OCI-LY3 (cell line): ENCODE measurements around the gene SCN2B.
A peak's percentile ranks its signal among the peaks of the same experiment; 100 is the strongest.

Experiments
- H2AFZ ChIP-seq: fragments of 200-600, 300-600 bp; shearing (Covaris generic); 2 replicates; pipeline ENCODE4 v1.6.0; 2014; ENCODE audit warnings: antibody characterized with exemption, low read depth, low read length
- H3K27ac ChIP-seq: fragments of 200-600, 300-600 bp; sonication (generic); 2 replicates; pipeline ENCODE4 v1.5.1; 2014; ENCODE audit warnings: mild to moderate bottlenecking, low read length, moderate library complexity, mixed read lengths
- H3K27me3 ChIP-seq: fragments of 200-600, 300-600 bp; sonication (generic); 2 replicates; pipeline ENCODE4 v1.6.1; 2014; ENCODE audit warnings: low read depth, low read length, mixed read lengths
- H3K36me3 ChIP-seq: fragments of 200-600, 300-600 bp; sonication (generic); replicated peaks from 2 replicates; pipeline ENCODE3; 2014; ENCODE audit warnings: low read depth, low read length, mixed read lengths
- H3K4me1 ChIP-seq: fragments of 300-600, 200-600 bp; sonication (generic); 2 replicates; pipeline ENCODE4 v1.6.1; 2014; ENCODE audit warnings: low read length, mixed read lengths
- H3K4me2 ChIP-seq: fragments of 200-600, 300-600 bp; sonication (generic); 2 replicates; pipeline ENCODE4 v1.6.1; 2014; ENCODE audit warnings: low read length, mixed read lengths
- H3K4me3 ChIP-seq: fragments of 300-600, 200-600 bp; sonication (generic); 2 replicates; pipeline ENCODE4 v1.5.1; 2014; ENCODE audit warnings: antibody characterized with exemption, mild to moderate bottlenecking, low read length, moderate library complexity
- H3K79me2 ChIP-seq: fragments of 300-600, 200-600 bp; shearing (Covaris generic); 2 replicates; pipeline ENCODE4 v1.6.1; 2014; ENCODE audit warnings: mild to moderate bottlenecking, low read length, mixed read lengths
- H3K9ac ChIP-seq: fragments of 300-600, 200-600 bp; shearing (Covaris generic); 2 replicates; pipeline ENCODE4 v1.6.0; 2014; ENCODE audit warnings: mild to moderate bottlenecking, low read length, moderate library complexity
- H3K9me3 ChIP-seq: fragments of 200-600, 300-600 bp; shearing (Covaris generic); 2 replicates; pipeline ENCODE4 v1.6.1; 2014; ENCODE audit warnings: low read length, mixed read lengths; ENCODE audit not compliant: insufficient read depth
- H4K20me1 ChIP-seq: fragments of 200-600, 300-600 bp; sonication (generic); 2 replicates; pipeline ENCODE4 v1.6.1; 2016; ENCODE audit warnings: low read length, mixed read lengths; ENCODE audit not compliant: insufficient read depth
- CTCF ChIP-seq: fragments of 200-600, 300-600 bp; sonication (generic); IDR thresholded peaks from 2 replicates; pipeline ENCODE4 v1.5.1; 2014; ENCODE audit warnings: antibody characterized with exemption, low read length, low read depth
- EZH2phosphoT487 ChIP-seq: fragments of 200-600 bp; shearing (Covaris generic); IDR thresholded peaks from 2 replicates; pipeline ENCODE4 v1.6.1; 2018; ENCODE audit warnings: antibody characterized with exemption, mixed run types, low read depth

The SCN2B gene

GRCh38 chr11:118147502-118147901, 28.9 kb downstream of the SCN2B start:
- Histone ChIP-seq H3K79me2 (no peaks in the 10 kb centered on the region), H3K9ac (no peak overlapping the region), H3K9me3 (no peaks in the 10 kb centered on the region), H3K27me3 (peaks cover 14% of the 10 kb centered on the region), H3K4me1 (peaks cover 13% of the 10 kb centered on the region; the same call in 1 of the 2 replicates), H3K4me3 (no peak overlapping the region), H3K4me2 (no peak overlapping the region; the same call in 1 of the 2 replicates), H4K20me1 (no peaks in the 10 kb centered on the region), H2AFZ (peak overlapping the region; percentile 35; the same call in 1 of the 2 replicates), H3K36me3 (no peaks in the 10 kb centered on the region), H3K27ac (no peak overlapping the region)
- TF ChIP-seq CTCF (no peak), EZH2phosphoT487 (no peak)

- H3K36me3 ChIP-seq = no peaks in the 10 kb centered on the region
- H3K27ac ChIP-seq = no peak overlapping the region
- TF ChIP-seq CTCF (no peak), EZH2phosphoT487 (no peak)
- no peak overlapping the region for H2AFZ ChIP-seq
- H3K27me3 ChIP-seq = peaks cover 20% of the 10 kb centered on the region
- peaks cover 13% of the 10 kb centered on the region; the same call in 1 of the 2 replicates for H3K4me1 ChIP-seq
- H3K9me3 ChIP-seq = no peaks in the 10 kb centered on the region
- H3K9ac ChIP-seq = no peak overlapping the region
- peak overlapping the region; percentile 76 for H3K4me2 ChIP-seq
- H3K4me3 ChIP-seq = peak overlapping the region; percentile 86
- no peaks in the 10 kb centered on the region for H4K20me1 ChIP-seq
- no peaks in the 10 kb centered on the region for H3K79me2 ChIP-seq
Observed at GRCh38 chr11:118146554-118146953, 29.9 kb downstream of the SCN2B start.

GRCh38 chr11:118145285-118146227, 30.9 kb downstream of the SCN2B start:
- Histone ChIP-seq H3K4me2 (peak overlapping the region; percentile 76), H2AFZ (peak overlapping the region; percentile 40; the same call in 1 of the 2 replicates), H3K27ac (no peak overlapping the region), H3K9me3 (no peaks in the 10 kb centered on the region), H3K36me3 (no peaks in the 10 kb centered on the region), H3K4me3 (peak overlapping the region; percentile 86), H3K9ac (peak overlapping the region; percentile 53), H4K20me1 (no peaks in the 10 kb centered on the region), H3K27me3 (peaks cover 25% of the 10 kb centered on the region), H3K4me1 (peaks cover 13% of the 10 kb centered on the region; the same call in 1 of the 2 replicates), H3K79me2 (no peaks in the 10 kb centered on the region)
- TF ChIP-seq CTCF (peak; percentile 87), EZH2phosphoT487 (no peak)

GRCh38 chr11:118144301-118145268, 31.9 kb downstream of the SCN2B start:
- H4K20me1 ChIP-seq = no peaks in the 10 kb centered on the region
- H3K79me2 ChIP-seq = no peaks in the 10 kb centered on the region
- H3K27ac ChIP-seq = no peak overlapping the region
- TF ChIP-seq CTCF = no peak
- no peak for TF ChIP-seq EZH2phosphoT487
- peaks cover 13% of the 10 kb centered on the region; the same call in 1 of the 2 replicates for H3K4me1 ChIP-seq
- peak overlapping the region; percentile 86 for H3K4me3 ChIP-seq
- H2AFZ ChIP-seq = no peak overlapping the region; the same call in 1 of the 2 replicates
- peaks cover 32% of the 10 kb centered on the region for H3K27me3 ChIP-seq
- no peak overlapping the region for H3K9ac ChIP-seq
- peak overlapping the region; percentile 76 for H3K4me2 ChIP-seq
- H3K36me3 ChIP-seq = no peaks in the 10 kb centered on the region
- H3K9me3 ChIP-seq = no peaks in the 10 kb centered on the region
